ENCODE results near the gene KDM4C.

KDM4C gene

DNA sequence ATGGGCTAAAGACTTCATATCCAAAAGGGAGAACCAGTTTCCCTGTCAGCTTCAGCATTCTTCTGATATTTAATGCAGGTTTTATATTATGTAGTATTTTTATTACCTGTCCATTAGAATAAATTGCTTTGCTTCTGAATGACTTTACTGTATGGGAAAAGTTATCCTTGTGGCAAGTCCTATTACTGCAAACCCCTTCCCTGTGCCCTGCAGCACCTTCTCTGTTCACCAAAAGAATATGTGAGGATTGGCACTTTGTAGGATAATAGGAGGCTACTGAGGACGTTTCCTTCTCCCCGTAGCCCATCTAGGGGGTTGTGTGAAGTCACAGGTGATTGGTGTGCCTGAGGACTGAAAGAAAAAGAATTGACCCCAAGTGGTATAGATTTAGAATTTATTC is 296.1 kb downstream of the KDM4C start:
- DNase-seq (ENCODE audit: low read depth): no peak
- no peak overlapping the region for H3K4me3 ChIP-seq (ENCODE audit: control insufficient read depth, low read depth, low read length)
- TF ChIP-seq, protein P1, sequence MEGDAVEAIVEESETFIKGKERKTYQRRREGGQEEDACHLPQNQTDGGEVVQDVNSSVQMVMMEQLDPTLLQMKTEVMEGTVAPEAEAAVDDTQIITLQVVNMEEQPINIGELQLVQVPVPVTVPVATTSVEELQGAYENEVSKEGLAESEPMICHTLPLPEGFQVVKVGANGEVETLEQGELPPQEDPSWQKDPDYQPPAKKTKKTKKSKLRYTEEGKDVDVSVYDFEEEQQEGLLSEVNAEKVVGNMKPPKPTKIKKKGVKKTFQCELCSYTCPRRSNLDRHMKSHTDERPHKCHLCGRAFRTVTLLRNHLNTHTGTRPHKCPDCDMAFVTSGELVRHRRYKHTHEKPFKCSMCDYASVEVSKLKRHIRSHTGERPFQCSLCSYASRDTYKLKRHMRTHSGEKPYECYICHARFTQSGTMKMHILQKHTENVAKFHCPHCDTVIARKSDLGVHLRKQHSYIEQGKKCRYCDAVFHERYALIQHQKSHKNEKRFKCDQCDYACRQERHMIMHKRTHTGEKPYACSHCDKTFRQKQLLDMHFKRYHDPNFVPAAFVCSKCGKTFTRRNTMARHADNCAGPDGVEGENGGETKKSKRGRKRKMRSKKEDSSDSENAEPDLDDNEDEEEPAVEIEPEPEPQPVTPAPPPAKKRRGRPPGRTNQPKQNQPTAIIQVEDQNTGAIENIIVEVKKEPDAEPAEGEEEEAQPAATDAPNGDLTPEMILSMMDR (conservative IDR thresholded peaks at IDR 0.05; ENCODE audit: control insufficient read depth, insufficient read depth, low read depth, low read length): no peak

DNA sequence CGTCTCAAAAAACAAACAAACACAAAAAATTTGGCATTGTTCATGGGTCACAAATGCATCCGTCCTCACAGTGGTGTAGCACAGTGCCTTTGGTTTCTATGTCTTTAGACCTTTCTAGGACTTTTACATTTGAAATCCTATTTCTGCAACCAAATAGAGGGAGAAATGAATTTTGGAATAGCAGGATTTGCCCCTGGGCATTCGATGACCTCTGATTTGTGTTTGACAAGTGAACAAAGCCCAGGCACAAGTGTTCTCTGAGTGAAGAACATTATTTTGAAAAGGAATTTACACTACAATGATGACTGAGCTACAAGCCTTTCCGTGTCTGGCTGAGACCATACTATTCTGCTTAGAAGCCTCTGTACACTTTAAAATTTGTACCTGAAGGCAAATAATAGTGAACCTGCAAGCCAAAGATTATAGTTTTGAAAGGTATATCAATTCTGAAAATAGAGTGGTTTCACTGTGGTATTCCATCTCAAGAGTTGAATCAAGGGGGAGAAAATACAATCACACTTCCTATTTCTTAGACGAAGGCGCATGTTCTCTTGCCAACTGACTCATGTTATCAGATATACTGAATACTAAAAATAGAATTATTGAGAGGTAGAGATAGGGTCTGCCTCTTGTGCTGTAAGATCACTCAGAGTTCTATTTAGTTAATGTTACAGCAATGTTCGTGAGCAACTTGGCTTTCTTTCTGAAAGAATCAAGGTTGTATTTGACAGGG is 297.6 kb downstream of the KDM4C start:
- DNase-seq (ENCODE audit: low read depth): no peak
- TF ChIP-seq, protein P1 (conservative IDR thresholded peaks at IDR 0.05; ENCODE audit: control insufficient read depth, insufficient read depth, low read depth, low read length): no peak
- no peak overlapping the region for H3K4me3 ChIP-seq (ENCODE audit: control insufficient read depth, low read depth, low read length)

DNA sequence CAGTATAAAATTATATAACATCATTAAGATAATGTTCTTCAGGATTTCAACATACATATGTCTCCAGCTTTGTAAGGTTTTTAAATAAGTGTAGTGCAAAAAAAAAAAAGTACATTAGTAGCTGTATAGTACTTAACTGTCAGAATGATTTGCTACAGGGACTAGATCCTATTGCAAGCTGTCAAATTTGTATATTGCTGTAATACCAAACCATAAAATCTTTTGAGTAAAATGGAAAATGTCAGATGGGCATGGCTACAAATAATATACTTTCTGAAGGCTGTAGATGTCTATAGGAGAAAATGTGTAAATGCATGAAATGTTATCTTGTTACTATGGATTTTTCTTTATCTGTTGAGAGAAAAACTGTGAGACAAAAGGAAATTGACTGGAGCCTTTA is 298.5 kb downstream of the KDM4C start:
- DNase-seq (ENCODE audit: low read depth): no peak
- TF ChIP-seq, protein P1 (conservative IDR thresholded peaks at IDR 0.05; ENCODE audit: control insufficient read depth, insufficient read depth, low read depth, low read length): no peak
- H3K4me3 ChIP-seq (ENCODE audit: control insufficient read depth, low read depth, low read length): no peak overlapping the region

DNA sequence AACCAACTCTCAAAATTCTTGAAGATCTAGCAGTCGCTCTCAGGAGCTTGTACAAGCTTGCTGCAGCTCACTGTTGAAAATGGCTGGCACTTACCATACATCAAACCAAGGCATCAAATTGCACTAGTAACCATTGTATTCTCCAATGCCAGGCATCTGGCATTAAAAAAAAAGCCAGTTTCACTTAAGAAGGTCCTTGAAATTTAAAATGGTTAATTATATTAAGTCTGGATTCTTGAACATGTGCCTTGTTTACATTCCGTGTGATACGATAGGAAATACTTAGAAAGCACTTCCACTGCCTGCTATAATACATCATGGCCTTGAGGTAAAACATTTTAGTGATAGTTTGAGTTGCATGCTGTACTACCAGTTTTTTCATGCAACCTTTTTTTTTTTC is 300.7 kb downstream of the KDM4C start:
- DNase-seq (ENCODE audit: low read depth): no peak
- TF ChIP-seq, protein P1 (conservative IDR thresholded peaks at IDR 0.05; ENCODE audit: control insufficient read depth, insufficient read depth, low read depth, low read length): no peak
- no peak overlapping the region for H3K4me3 ChIP-seq (ENCODE audit: control insufficient read depth, low read depth, low read length)

DNA sequence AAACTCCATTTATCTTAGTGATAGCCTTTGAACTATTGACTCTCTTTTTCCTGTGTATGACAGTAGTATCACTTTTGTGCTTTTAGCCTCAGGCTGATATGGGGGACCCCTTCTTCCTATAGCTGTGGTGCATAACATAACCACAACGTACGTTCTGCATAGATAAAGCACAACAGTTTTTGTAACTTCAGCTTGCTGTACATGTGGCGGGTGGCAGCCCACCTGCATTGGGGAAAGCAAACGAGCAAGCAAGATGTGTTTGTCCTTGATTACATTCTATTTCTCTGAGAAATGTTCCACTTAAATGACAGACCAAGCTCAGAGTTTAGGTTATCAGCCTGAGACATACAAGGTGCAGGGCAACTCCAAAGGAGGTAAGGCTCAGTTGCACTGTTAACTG is 309.4 kb downstream of the KDM4C start:
- no peak for DNase-seq (ENCODE audit: low read depth)
- no peak overlapping the region for H3K4me3 ChIP-seq (ENCODE audit: control insufficient read depth, low read depth, low read length)
- TF ChIP-seq, protein P1 (conservative IDR thresholded peaks at IDR 0.05; ENCODE audit: control insufficient read depth, insufficient read depth, low read depth, low read length): no peak

DNA sequence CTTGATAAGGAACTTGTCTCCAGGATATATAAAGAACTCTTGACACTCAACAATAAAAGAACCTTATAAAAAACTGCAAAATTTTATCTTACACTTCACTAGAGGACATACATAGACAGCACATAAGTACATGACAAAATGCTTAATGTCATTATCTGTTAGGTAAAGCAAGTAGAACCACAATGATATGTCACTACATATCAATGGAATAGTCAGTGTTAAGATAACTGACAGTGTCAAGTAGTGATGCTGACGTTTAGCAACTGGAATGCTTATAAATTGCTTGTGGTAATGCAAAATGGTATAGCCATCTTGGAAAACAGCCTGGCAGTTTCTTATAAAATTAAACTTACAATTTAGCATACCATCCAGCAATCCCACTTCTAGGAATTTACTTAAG is 314.1 kb downstream of the KDM4C start:
- TF ChIP-seq, protein P1 (conservative IDR thresholded peaks at IDR 0.05; ENCODE audit: control insufficient read depth, insufficient read depth, low read depth, low read length): no peak

More for the DNA sequence above, 314.1 kb downstream of the KDM4C start:
- no peak overlapping the region for H3K4me3 ChIP-seq (ENCODE audit: control insufficient read depth, low read depth, low read length)
- DNase-seq (ENCODE audit: low read depth): no peak

Data from fibroblast of mammary gland (primary cell).